Neuron (in vitro differentiated cells): ENCODE results near the gene ATP5MC3.

Experiments
- H2AFZ ChIP-seq: one replicate; pipeline ENCODE4 v1.6.1; 2013; ENCODE audit warnings: low read depth, mild to moderate bottlenecking, inconsistent platforms, low read length, moderate library complexity
- H3K27me3 ChIP-seq: one replicate; pipeline ENCODE4 v1.6.1; 2013; ENCODE audit warnings: low read length; ENCODE audit not compliant: insufficient read depth
- H3K36me3 ChIP-seq: one replicate; pipeline ENCODE4 v1.6.1; 2013; ENCODE audit warnings: low read length; ENCODE audit not compliant: insufficient read depth
- H3K4me1 ChIP-seq: one replicate; pipeline ENCODE4 v1.6.1; 2013; ENCODE audit warnings: low read length; ENCODE audit not compliant: insufficient read depth
- H3K4me3 ChIP-seq: 2 replicates; pipeline ENCODE4 v1.5.1; 2013; ENCODE audit warnings: mild to moderate bottlenecking, low read length, moderate library complexity
- H3K9me3 ChIP-seq: one replicate; pipeline ENCODE4 v1.6.1; 2013; ENCODE audit warnings: low read length

The ATP5MC3 gene

GRCh38 chr2:175158894-175159293, 22.6 kb downstream of the ATP5MC3 start:
- no peak overlapping the region for H3K4me3 ChIP-seq
- no peaks in the 10 kb centered on the region for H3K4me1 ChIP-seq
- H3K27me3 ChIP-seq, result no peaks in the 10 kb centered on the region
- no peak overlapping the region for H2AFZ ChIP-seq
- H3K9me3 ChIP-seq, result no peaks in the 10 kb centered on the region
- H3K36me3 ChIP-seq, result peaks cover 8% of the 10 kb centered on the region

DNA sequence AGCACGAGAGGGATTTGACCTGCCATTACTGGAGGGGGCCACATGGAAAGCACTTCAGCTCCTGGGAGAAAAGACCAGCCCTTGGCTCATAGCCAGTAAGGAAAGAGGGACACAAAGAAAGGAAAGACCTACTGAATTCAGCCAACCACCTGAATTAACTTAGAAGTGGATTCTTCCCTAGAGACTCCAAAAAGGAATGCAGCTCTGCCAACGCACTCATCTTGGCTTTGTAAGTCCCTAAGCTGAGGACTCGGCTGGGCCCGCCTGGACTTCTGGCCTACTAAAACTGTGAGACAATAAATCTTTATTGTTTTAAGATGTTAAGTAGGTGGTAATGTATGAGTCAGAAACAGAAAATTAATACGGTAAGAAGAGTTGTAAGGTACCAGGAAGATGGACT, 25.0 kb downstream of the ATP5MC3 start:
- Histone ChIP-seq H3K4me1 (no peaks in the 10 kb centered on the region), H3K4me3 (no peak overlapping the region), H2AFZ (no peak overlapping the region), H3K9me3 (no peaks in the 10 kb centered on the region), H3K36me3 (peaks cover 8% of the 10 kb centered on the region), H3K27me3 (no peaks in the 10 kb centered on the region)

DNA sequence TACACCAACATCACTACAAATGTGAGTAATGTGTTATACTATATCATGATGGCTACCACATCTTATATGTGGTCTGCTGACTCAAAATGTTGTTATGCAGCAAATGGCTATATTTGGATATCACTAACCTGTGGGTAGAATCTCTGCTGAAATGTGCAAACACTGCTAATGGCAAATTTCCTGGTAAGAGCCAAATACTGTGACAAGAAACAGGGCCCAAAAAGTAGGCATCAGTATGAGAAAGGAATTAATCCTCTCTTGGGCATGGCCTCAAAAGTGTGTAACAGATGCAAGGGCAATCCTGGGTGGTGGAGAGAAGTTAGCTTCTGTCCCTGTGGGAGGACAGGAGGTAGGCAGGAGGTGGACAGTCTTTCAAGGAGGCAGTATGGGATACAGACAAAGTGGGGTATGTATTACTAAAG, 26.8 kb downstream of the ATP5MC3 start:
- H3K27me3 ChIP-seq, result no peaks in the 10 kb centered on the region
- H3K36me3 ChIP-seq, result peaks cover 20% of the 10 kb centered on the region
- no peak overlapping the region for H3K4me3 ChIP-seq
- no peak overlapping the region for H2AFZ ChIP-seq
- H3K9me3 ChIP-seq, result no peaks in the 10 kb centered on the region
- no peaks in the 10 kb centered on the region for H3K4me1 ChIP-seq

GRCh38 chr2:175152242-175152641, 29.3 kb downstream of the ATP5MC3 start:
- no peaks in the 10 kb centered on the region for H3K4me1 ChIP-seq
- H3K4me3 ChIP-seq, result no peak overlapping the region
- no peaks in the 10 kb centered on the region for H3K27me3 ChIP-seq
- H3K9me3 ChIP-seq, result no peaks in the 10 kb centered on the region
- no peak overlapping the region for H2AFZ ChIP-seq
- H3K36me3 ChIP-seq, result peaks cover 37% of the 10 kb centered on the region

GRCh38 chr2:175151791-175152190, 29.7 kb downstream of the ATP5MC3 start:
- H3K4me1 ChIP-seq, result no peaks in the 10 kb centered on the region

GRCh38 chr2:175147186-175147585, 34.3 kb downstream of the ATP5MC3 start:
- H3K9me3 ChIP-seq, result no peaks in the 10 kb centered on the region
- no peaks in the 10 kb centered on the region for H3K4me1 ChIP-seq
- H2AFZ ChIP-seq, result no peak overlapping the region
- no peaks in the 10 kb centered on the region for H3K27me3 ChIP-seq
- no peak overlapping the region for H3K4me3 ChIP-seq
- H3K36me3 ChIP-seq, result peaks cover 48% of the 10 kb centered on the region

More at GRCh38 chr2:175151791-175152190, 29.7 kb downstream of the ATP5MC3 start:
- H3K9me3 ChIP-seq, result no peaks in the 10 kb centered on the region
- no peak overlapping the region for H2AFZ ChIP-seq
- no peak overlapping the region for H3K4me3 ChIP-seq
- no peaks in the 10 kb centered on the region for H3K27me3 ChIP-seq
- peaks cover 37% of the 10 kb centered on the region for H3K36me3 ChIP-seq

GRCh38 chr2:175143678-175144077, 37.8 kb downstream of the ATP5MC3 start:
- Histone ChIP-seq H3K4me1 (no peaks in the 10 kb centered on the region), H3K27me3 (no peaks in the 10 kb centered on the region), H3K9me3 (no peaks in the 10 kb centered on the region), H2AFZ (no peak overlapping the region), H3K4me3 (no peak overlapping the region), H3K36me3 (peaks cover 33% of the 10 kb centered on the region)

DNA sequence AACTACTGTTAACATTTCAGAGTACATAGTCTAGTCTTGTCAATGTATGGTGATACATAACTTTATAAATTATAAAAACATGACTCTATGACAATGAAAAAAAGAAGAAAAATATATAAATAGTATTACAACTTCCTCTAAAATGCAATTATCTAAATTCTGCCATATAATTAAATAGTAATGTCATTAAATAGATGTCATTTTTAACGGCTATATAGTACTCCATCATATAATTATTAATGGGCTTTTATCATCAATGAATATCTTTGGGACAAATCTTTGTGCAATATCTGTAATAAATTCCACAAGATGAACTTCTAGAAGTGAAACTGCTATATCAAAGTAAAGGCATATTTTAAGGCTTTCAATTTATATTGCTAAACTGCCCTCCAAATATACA, 38.3 kb downstream of the ATP5MC3 start:
- H3K36me3 ChIP-seq, result peaks cover 37% of the 10 kb centered on the region
- no peaks in the 10 kb centered on the region for H3K4me1 ChIP-seq
- no peak overlapping the region for H3K4me3 ChIP-seq

DNA sequence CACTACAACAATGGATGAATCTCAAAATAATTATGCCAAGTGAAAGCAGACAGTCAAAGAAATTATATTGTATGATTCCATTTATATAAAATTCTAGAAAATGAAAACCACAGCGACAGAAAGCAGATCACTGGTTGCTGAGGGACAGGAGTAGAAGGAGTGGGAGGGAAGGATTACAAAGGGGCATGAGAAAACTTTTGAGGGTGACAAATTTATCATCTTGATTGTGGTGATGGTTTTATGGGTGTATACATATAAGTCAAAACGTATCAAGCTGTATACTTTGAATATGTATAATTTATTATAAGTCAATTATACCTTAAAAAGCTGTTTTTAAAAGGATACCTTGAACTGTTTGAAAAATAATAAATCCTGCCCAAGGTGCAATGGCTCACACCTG, 41.2 kb downstream of the ATP5MC3 start:
- H3K4me1 ChIP-seq, result no peaks in the 10 kb centered on the region
- peaks cover 50% of the 10 kb centered on the region for H3K36me3 ChIP-seq
- no peaks in the 10 kb centered on the region for H3K9me3 ChIP-seq
- H3K4me3 ChIP-seq, result no peak overlapping the region
- no peak overlapping the region for H2AFZ ChIP-seq
- no peaks in the 10 kb centered on the region for H3K27me3 ChIP-seq

More for the DNA sequence above, 38.3 kb downstream of the ATP5MC3 start:
- Histone ChIP-seq H3K27me3 (no peaks in the 10 kb centered on the region), H3K9me3 (no peaks in the 10 kb centered on the region), H2AFZ (no peak overlapping the region)

DNA sequence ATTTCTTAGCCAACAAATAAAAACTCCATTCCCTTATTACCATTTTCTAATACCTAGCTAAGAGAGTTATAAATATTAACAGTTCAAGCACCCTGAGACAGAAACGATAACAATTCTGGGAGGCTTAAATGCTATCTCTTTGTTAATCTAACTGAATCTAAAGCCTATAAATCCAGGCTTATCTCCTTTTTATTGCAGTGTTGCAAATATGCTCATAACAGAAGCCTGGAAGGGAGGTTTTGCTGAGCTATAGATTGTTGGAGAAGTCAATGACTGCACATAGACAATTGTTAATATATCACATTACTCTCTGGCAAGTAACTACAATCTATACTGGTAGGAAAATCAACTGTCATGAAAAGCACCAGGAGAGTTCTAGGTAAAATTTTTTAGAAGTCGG, 43.7 kb downstream of the ATP5MC3 start:
- no peaks in the 10 kb centered on the region for H3K27me3 ChIP-seq
- no peaks in the 10 kb centered on the region for H3K4me1 ChIP-seq
- H3K4me3 ChIP-seq, result no peak overlapping the region
- no peaks in the 10 kb centered on the region for H3K9me3 ChIP-seq
- no peak overlapping the region for H2AFZ ChIP-seq
- H3K36me3 ChIP-seq, result peaks cover 55% of the 10 kb centered on the region

DNA sequence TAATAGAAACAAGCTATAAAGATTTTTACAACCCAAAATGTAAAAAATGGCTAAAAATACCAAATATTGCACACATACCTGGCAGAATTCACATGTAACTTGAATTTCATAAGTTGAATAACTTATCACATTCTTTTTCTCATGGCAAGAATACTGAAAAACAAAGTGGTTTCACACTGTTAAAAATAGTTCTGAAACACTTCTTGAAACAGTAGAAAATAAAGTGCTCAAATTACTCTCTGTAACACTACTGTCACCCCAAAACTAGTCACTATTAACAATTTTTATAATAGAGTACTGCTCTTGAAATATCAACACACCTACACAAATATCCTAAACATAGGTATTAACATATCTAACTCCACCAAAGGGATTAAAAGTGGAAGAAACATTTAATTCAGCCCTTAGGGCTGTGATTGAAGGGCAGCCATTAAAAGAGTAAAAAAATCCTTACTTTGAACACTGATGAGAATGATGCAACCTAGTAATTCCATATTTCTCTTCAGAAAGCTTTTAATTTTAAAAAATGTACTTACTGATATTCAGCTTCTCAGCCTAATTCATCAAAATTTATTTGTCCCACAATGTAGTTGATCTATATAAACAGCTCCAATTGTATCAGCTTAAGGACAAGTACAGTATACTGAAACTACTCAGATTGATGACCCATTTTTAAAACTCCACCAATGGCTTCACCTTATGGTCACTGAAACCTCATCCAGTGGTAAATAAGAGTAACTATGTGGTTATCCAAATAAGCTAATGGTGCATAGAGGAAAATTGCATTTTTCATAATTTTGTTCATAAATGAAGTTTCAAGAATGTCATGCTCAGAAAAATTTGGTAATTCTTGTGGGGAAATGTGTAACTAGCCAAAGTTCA, 44.9 kb downstream of the ATP5MC3 start:
- no peak overlapping the region for H3K4me3 ChIP-seq
- no peak overlapping the region for H2AFZ ChIP-seq
- H3K9me3 ChIP-seq, result no peaks in the 10 kb centered on the region
- H3K27me3 ChIP-seq, result no peaks in the 10 kb centered on the region
- H3K4me1 ChIP-seq, result no peaks in the 10 kb centered on the region
- H3K36me3 ChIP-seq, result peaks cover 57% of the 10 kb centered on the region

DNA sequence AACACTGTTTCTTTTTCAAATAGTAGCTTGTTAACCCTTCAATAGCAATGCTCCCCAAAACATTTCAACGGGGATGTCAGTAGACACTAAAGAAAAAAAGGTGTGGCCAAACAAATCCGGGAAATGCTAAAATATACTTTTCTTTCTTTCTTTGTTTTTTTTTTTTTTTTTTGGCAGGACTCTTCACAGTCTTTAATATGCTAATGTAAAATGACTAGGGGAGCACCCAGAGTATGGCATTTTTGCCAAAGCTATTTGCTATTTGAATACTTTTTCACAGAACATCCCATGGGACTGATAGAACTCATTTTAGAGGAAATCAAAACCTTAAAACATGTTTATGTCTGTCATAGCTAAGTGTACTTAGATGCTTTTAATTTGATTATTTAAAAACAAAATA, 45.6 kb downstream of the ATP5MC3 start:
- Histone ChIP-seq H2AFZ (no peak overlapping the region), H3K4me1 (no peaks in the 10 kb centered on the region), H3K9me3 (no peaks in the 10 kb centered on the region), H3K36me3 (peaks cover 59% of the 10 kb centered on the region), H3K27me3 (no peaks in the 10 kb centered on the region), H3K4me3 (no peak overlapping the region)

GRCh38 chr2:175135177-175135576, 46.3 kb downstream of the ATP5MC3 start:
- no peak overlapping the region for H3K4me3 ChIP-seq
- H2AFZ ChIP-seq, result no peak overlapping the region
- peaks cover 62% of the 10 kb centered on the region for H3K36me3 ChIP-seq
- no peaks in the 10 kb centered on the region for H3K27me3 ChIP-seq
- no peaks in the 10 kb centered on the region for H3K4me1 ChIP-seq
- H3K9me3 ChIP-seq, result no peaks in the 10 kb centered on the region

DNA sequence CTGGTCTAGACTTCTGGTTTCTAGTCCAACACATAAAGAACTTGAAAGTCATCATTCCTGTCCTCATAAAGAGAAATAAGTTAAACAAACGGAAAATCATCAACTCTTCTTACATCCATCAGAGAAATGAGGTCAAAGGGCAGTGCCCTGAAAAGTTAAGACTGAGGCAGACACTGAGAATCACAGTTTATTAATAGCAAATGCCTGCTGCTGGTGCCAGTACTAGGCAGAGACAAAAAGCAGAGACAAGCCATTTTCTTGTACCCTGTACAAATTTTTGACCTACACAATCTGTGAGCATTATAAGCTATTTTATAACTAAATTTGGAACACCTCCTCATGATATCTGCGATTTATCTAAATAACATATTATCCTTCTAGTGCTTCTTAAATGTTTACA, 50.3 kb downstream of the ATP5MC3 start:
- H3K4me3 ChIP-seq, result no peak overlapping the region
- no peaks in the 10 kb centered on the region for H3K4me1 ChIP-seq
- H3K36me3 ChIP-seq, result peaks cover 76% of the 10 kb centered on the region
- H3K27me3 ChIP-seq, result no peaks in the 10 kb centered on the region
- no peaks in the 10 kb centered on the region for H3K9me3 ChIP-seq
- no peak overlapping the region for H2AFZ ChIP-seq
